ENCODE results near the gene C11orf52. TPM values are rescaled to one million over a fixed set of nuclear protein-coding genes. Genes with fewer than 3 reads are reported as not detected.

The C11orf52 gene
- total RNA-seq, 1 experiment from 2014 or later, result not detected

Small RNA genes within 50 kb of the gene (small RNA-seq; reads per million reads assigned to genes)
- gene C11orf52 (not detected), gene RNA5SP351 (not detected), gene RPL37AP8 (3.1 reads per million, percentile 67 among the genes with 10 or more reads in this experiment)

Other genes with a start within 250 kb of the C11orf52 start
- gene PPP2R1B, start 152.5 kb upstream of the C11orf52 start, total RNA-seq (2014; rRNA removed; shearing (Covaris generic); ENCODE audit: low replicate concordance), result 145 and 211 TPM in 2 replicates
- 8.0 and 14.2 TPM in 2 replicates for gene ALG9, start 47.3 kb upstream of the C11orf52 start, total RNA-seq (2014; rRNA removed; shearing (Covaris generic); ENCODE audit: low replicate concordance)
- gene FDXACB1, start 39.7 kb upstream of the C11orf52 start, total RNA-seq (2014; rRNA removed; shearing (Covaris generic); ENCODE audit: low replicate concordance), result 2.5 and 5.2 TPM in 2 replicates
- 31.5 and 40.7 TPM in 2 replicates for gene CFAP68, start 39.4 kb upstream of the C11orf52 start, total RNA-seq (2014; rRNA removed; shearing (Covaris generic); ENCODE audit: low replicate concordance)
- not detected in 2 replicates for gene CRYAB, start 7.1 kb upstream of the C11orf52 start, total RNA-seq (2014; rRNA removed; shearing (Covaris generic); ENCODE audit: low replicate concordance)
- gene HSPB2, start 6.2 kb upstream of the C11orf52 start, total RNA-seq (2014; rRNA removed; shearing (Covaris generic); ENCODE audit: low replicate concordance), result not detected in 2 replicates
- gene DIXDC1, start 18.4 kb downstream of the C11orf52 start, total RNA-seq (2014; rRNA removed; shearing (Covaris generic); ENCODE audit: low replicate concordance), result 2.0 and 2.8 TPM in 2 replicates
- gene DLAT, start 106.5 kb downstream of the C11orf52 start, total RNA-seq (2014; rRNA removed; shearing (Covaris generic); ENCODE audit: low replicate concordance), result 26.1 and 39.8 TPM in 2 replicates
- gene PIH1D2, start 155.1 kb downstream of the C11orf52 start, total RNA-seq (2014; rRNA removed; shearing (Covaris generic); ENCODE audit: low replicate concordance), result 1.3 and 1.4 TPM in 2 replicates
- gene NKAPD1, start 155.4 kb downstream of the C11orf52 start, total RNA-seq (2014; rRNA removed; shearing (Covaris generic); ENCODE audit: low replicate concordance), result 11.5 and 11.7 TPM in 2 replicates
- 53.3 and 73.4 TPM in 2 replicates for gene TIMM8B, start 167.8 kb downstream of the C11orf52 start, total RNA-seq (2014; rRNA removed; shearing (Covaris generic); ENCODE audit: low replicate concordance)
- gene SDHD, start 168.0 kb downstream of the C11orf52 start, total RNA-seq (2014; rRNA removed; shearing (Covaris generic); ENCODE audit: low replicate concordance), result 57.4 and 79.6 TPM in 2 replicates
- not detected in 2 replicates for gene IL18, start 245.2 kb downstream of the C11orf52 start, total RNA-seq (2014; rRNA removed; shearing (Covaris generic); ENCODE audit: low replicate concordance)
- gene TEX12, start 248.5 kb downstream of the C11orf52 start, total RNA-seq (2014; rRNA removed; shearing (Covaris generic); ENCODE audit: low replicate concordance), result not detected in 2 replicates